AG04450 (cell line): ENCODE data around the gene YIPF3. TPM values are rescaled to one million over a fixed set of nuclear protein-coding genes. Genes with fewer than 3 reads are reported as not detected.

ENCODE experiments used
- CTCF ChIA-PET: fragments of 300-600, 350-600 bp; formaldehyde crosslinking; extraction: SDS; loops from one replicate; lab custom pipeline; 2022; ENCODE audit warnings: antibody characterized with exemption, inconsistent platforms; lab: Charles Lee
- POLR2A ChIA-PET: fragments of 350-600 bp; formaldehyde crosslinking; extraction: SDS; loops from one replicate; lab custom pipeline; 2021; ENCODE audit warnings: antibody characterized with exemption, inconsistent platforms; lab: Yijun Ruan, JAX
- DNase-seq: peaks from one replicate; pipeline ENCODE4 v3.0.0-alpha.2; 2011; ENCODE audit warnings: low read depth, low spot score
- H3K27ac ChIP-seq: one replicate; pipeline ENCODE4 v1.5.1; 2012; ENCODE audit warnings: low read depth, low read length, control low read depth
- H3K27me3 ChIP-seq: one replicate; pipeline ENCODE4 v1.6.0; 2012; ENCODE audit warnings: low read length; ENCODE audit not compliant: control insufficient read depth, insufficient read depth
- H3K4me3 ChIP-seq: 2 replicates; pipeline ENCODE4 v1.5.1; 2011; ENCODE audit warnings: mild to moderate bottlenecking, low read depth, low read length, control low read depth
- H3K9me3 ChIP-seq: 2 replicates; pipeline ENCODE4 v1.5.1; 2012; ENCODE audit warnings: low read length; ENCODE audit not compliant: control insufficient read depth, insufficient read depth
- CTCF ChIP-seq: IDR thresholded peaks from 2 replicates; pipeline ENCODE4 v1.5.1; 2011; ENCODE audit warnings: low read depth, low read length, control low read depth, inconsistent platforms
- polyA plus RNA-seq: library from polyadenylated mRNA; depleted of rRNA; stranded (reverse); fragments of >200 nt; gene quantifications from 2 replicates; pipeline ENCODE4 v1.2.3, GENCODE V29; 2011

The YIPF3 gene
- polyA plus RNA-seq, 1 experiment, result 262 TPM

- no peaks in the 10 kb centered on the region for H3K27me3 ChIP-seq
- H3K4me3 ChIP-seq, result peak overlapping the region; percentile 51
- POLR2A ChIA-PET, result interaction anchor here (0.7 to 1.6 kb wide), 4 partner anchors 17 to 155 kb away, joined by 3 to 7 read pairs (median 4); no protein-coding TSS in a partner anchor
- CTCF ChIA-PET, result interaction anchor here (0.5 to 1.5 kb wide), 5 partner anchors 18 to 213 kb away, joined by 3 read pairs; no protein-coding TSS in a partner anchor
- no peak for DNase-seq
- TF ChIP-seq CTCF, result no peak
- no peak overlapping the region for H3K27ac ChIP-seq
- H3K9me3 ChIP-seq, result no peaks in the 10 kb centered on the region
Observed at GRCh38 chr6:43476746-43477145, 40.0 kb downstream of the YIPF3 start.

- ChIA-PET CTCF (no interaction called here), POLR2A (no interaction called here)
- Histone ChIP-seq H3K27me3 (no peaks in the 10 kb centered on the region), H3K27ac (no peak overlapping the region), H3K4me3 (no peak overlapping the region), H3K9me3 (no peaks in the 10 kb centered on the region)
- no peak for DNase-seq
- TF ChIP-seq CTCF, result no peak
Observed at GRCh38 chr6:43475516-43475915, 41.2 kb downstream of the YIPF3 start.

GRCh38 chr6:43472515-43472914 lies 44.2 kb downstream of the YIPF3 start:
- ChIA-PET POLR2A (no interaction called here), CTCF (no interaction called here)

GRCh38 chr6:43471399-43471798 lies 45.3 kb downstream of the YIPF3 start:
- no peak for DNase-seq
- TF ChIP-seq CTCF, result no peak
- CTCF ChIA-PET, result interaction anchor here (1.6 kb wide), 1 partner anchor 35 kb away, joined by 4 read pairs; no protein-coding TSS in a partner anchor
- no peak overlapping the region for H3K27ac ChIP-seq
- H3K9me3 ChIP-seq, result no peaks in the 10 kb centered on the region
- no peak overlapping the region for H3K4me3 ChIP-seq
- POLR2A ChIA-PET, result no interaction called here
- peaks cover 2% of the 10 kb centered on the region for H3K27me3 ChIP-seq

More at GRCh38 chr6:43472515-43472914, 44.2 kb downstream of the YIPF3 start:
- H3K27me3 ChIP-seq, result no peaks in the 10 kb centered on the region
- DNase-seq, result no peak
- H3K4me3 ChIP-seq, result no peak overlapping the region
- no peak for TF ChIP-seq CTCF
- H3K9me3 ChIP-seq, result no peaks in the 10 kb centered on the region
- no peak overlapping the region for H3K27ac ChIP-seq

- ChIA-PET CTCF (no interaction called here), POLR2A (no interaction called here)
- H3K27ac ChIP-seq, result no peak overlapping the region
- no peak for DNase-seq
- no peak for TF ChIP-seq CTCF
- peaks cover 2% of the 10 kb centered on the region for H3K27me3 ChIP-seq
- H3K9me3 ChIP-seq, result no peaks in the 10 kb centered on the region
- no peak overlapping the region for H3K4me3 ChIP-seq
Observed at GRCh38 chr6:43469947-43470346, 46.8 kb downstream of the YIPF3 start.
